HCT116 (cell line): ENCODE measurements around the gene CMTM8.

Experiments
- CBX3 ChIP-seq: IDR thresholded peaks from 2 replicates; pipeline ENCODE4 v1.6.1; 2012; ENCODE audit warnings: low read depth
- CTCF ChIP-seq, 3 experiments: fragments of 200-600 bp in 1 of 3; sonication (generic) in 1 of 3; IDR thresholded peaks in 2 of 3; conservative IDR thresholded peaks in 1 of 3; 2 replicates each; pipeline ENCODE4 v1.5.1; 2012 to 2017; ENCODE audit warnings: low read depth in 2 of 3, low read length in 2 of 3, antibody characterized with exemption in 1 of 3, borderline replicate concordance in 1 of 3, control low read depth in 1 of 3, mild to moderate bottlenecking in 1 of 3, mixed read lengths in 1 of 3, mixed run types in 1 of 3, moderate library complexity in 1 of 3; ENCODE audit not compliant: insufficient read depth in 1 of 3
- EGR1 ChIP-seq: IDR thresholded peaks from 2 replicates; pipeline ENCODE4 v1.6.1; 2012; ENCODE audit warnings: low read depth
- ELF1 ChIP-seq: IDR thresholded peaks from 2 replicates; pipeline ENCODE4 v1.6.1; 2012; ENCODE audit warnings: low read depth, borderline replicate concordance
- EZH2 ChIP-seq: fragments of 200-600 bp; sonication (generic); IDR thresholded peaks from 2 replicates; pipeline ENCODE4 v1.6.1; 2017; ENCODE audit warnings: antibody characterized with exemption, mixed run types
- MAX ChIP-seq: IDR thresholded peaks from 2 replicates; pipeline ENCODE4 v1.6.1; 2012
- POLR2A ChIP-seq: IDR thresholded peaks from 2 replicates; pipeline ENCODE4 v1.7.0; 2011; ENCODE audit warnings: borderline replicate concordance; ENCODE audit not compliant: insufficient read depth, insufficient read length; ENCODE audit errors: extremely low read depth
- POLR2AphosphoS5 ChIP-seq: IDR thresholded peaks from 2 replicates; pipeline ENCODE4 v1.6.1; 2011; ENCODE audit warnings: mild to moderate bottlenecking, low read depth, low read length, moderate library complexity
- RAD21 ChIP-seq: IDR thresholded peaks from 2 replicates; pipeline ENCODE4 v1.6.1; 2012; ENCODE audit warnings: low read depth, mild to moderate bottlenecking
- REST ChIP-seq: IDR thresholded peaks from 2 replicates; pipeline ENCODE4 v1.6.1; 2012; ENCODE audit warnings: low read depth
- SP1 ChIP-seq: IDR thresholded peaks from 2 replicates; pipeline ENCODE4 v1.6.1; 2012; ENCODE audit warnings: low read depth
- SRF ChIP-seq: IDR thresholded peaks from 2 replicates; pipeline ENCODE4 v1.6.1; 2012; ENCODE audit warnings: low read depth
- TCF7L2 ChIP-seq: IDR thresholded peaks from 2 replicates; pipeline ENCODE4 v1.7.0; 2011; ENCODE audit warnings: borderline replicate concordance, inconsistent platforms; ENCODE audit not compliant: insufficient read depth, insufficient read length; ENCODE audit errors: extremely low read depth
- ZBTB33 ChIP-seq: IDR thresholded peaks from 2 replicates; pipeline ENCODE4 v1.6.1; 2011; ENCODE audit warnings: mild to moderate bottlenecking, low read length, moderate library complexity; ENCODE audit not compliant: insufficient replicate concordance; ENCODE audit errors: extremely low read depth

GRCh38 chr3:32258869-32259268 lies 20.4 kb downstream of the CMTM8 start:
- no peak for TF ChIP-seq CTCF (IDR thresholded peaks at IDR 0.05 in 2 of 3, conservative IDR thresholded peaks at IDR 0.05 in 1 of 3; ENCODE audit: borderline replicate concordance in 1 of 3, insufficient read depth in 1 of 3, low read depth in 2 of 3, low read length in 2 of 3)
- no peak for TF ChIP-seq MAX
- no peak for TF ChIP-seq ELF1
- no peak for TF ChIP-seq EGR1
- TF ChIP-seq POLR2AphosphoS5, result no peak
- TF ChIP-seq REST, result no peak
- TF ChIP-seq EZH2, result no peak
- TF ChIP-seq POLR2A, result no peak
- no peak for TF ChIP-seq SRF
- TF ChIP-seq SP1, result no peak
- no peak for TF ChIP-seq RAD21
- no peak for TF ChIP-seq CBX3
- no peak for TF ChIP-seq TCF7L2
- no peak for TF ChIP-seq ZBTB33
